B cell (primary cell): Measurements from ENCODE around the gene MTX1. TPM values are rescaled to one million over a fixed set of nuclear protein-coding genes. Genes with fewer than 3 reads are reported as not detected.

ENCODE experiments used
- ATAC-seq: fragments of 200-7000 bp; cut with Tn5 transposase; one replicate; pipeline ENCODE4 v1.10.0; 2021; ENCODE audit warnings: low read depth, mild to moderate bottlenecking, moderate number of reproducible peaks, moderate library complexity
- CTCF ChIA-PET: fragments of 350-600 bp; sonication (Branson Sonifier 250); formaldehyde crosslinking; loops from one replicate; lab custom pipeline; 2021; ENCODE audit warnings: antibody characterized with exemption, inconsistent platforms; lab: Charles Lee
- POLR2A ChIA-PET: fragments of 350-600 bp; sonication (Branson Sonifier 250); formaldehyde crosslinking; loops from one replicate; lab custom pipeline; 2021; ENCODE audit warnings: antibody characterized with exemption; lab: Charles Lee
- DNase-seq: peaks from one replicate; pipeline ENCODE4 v3.0.0; 2013
- H2AFZ ChIP-seq: 2 replicates; pipeline ENCODE4 v1.6.1; 2012; ENCODE audit warnings: mild to moderate bottlenecking, low read depth, low read length; ENCODE audit not compliant: insufficient read depth, poor library complexity, severe bottlenecking
- H3K27ac ChIP-seq, 2 donors: 1 replicate in 1 of 2; 2 replicates in 1 of 2; pipeline ENCODE4 v1.5.1; 2012 to 2013; ENCODE audit warnings: low read length in 2 of 2, mild to moderate bottlenecking in 2 of 2, moderate library complexity in 1 of 2
- H3K27me3 ChIP-seq, 4 experiments: fragments of 200-600 bp in 1 of 4; sonication (generic) in 1 of 4; replicated peaks in 1 of 4; 1 replicate in 2 of 4; 2 replicates in 2 of 4; pipeline versions ENCODE4 v1.6.1 to v1.7.0; 2013 to 2016; ENCODE audit warnings: low read length in 3 of 4, mild to moderate bottlenecking in 2 of 4, mixed read lengths in 1 of 4, moderate library complexity in 1 of 4; ENCODE audit not compliant: insufficient read depth in 4 of 4, control insufficient read depth in 3 of 4; ENCODE audit errors: control extremely low read depth in 1 of 4
- H3K36me3 ChIP-seq, 2 experiments: replicated peaks in 1 of 2; 1 replicate in 1 of 2; 2 replicates in 1 of 2; pipeline versions ENCODE4 v1.6.1 to v1.7.1; 2013; ENCODE audit warnings: low read length in 1 of 2; ENCODE audit not compliant: insufficient read depth in 2 of 2, control insufficient read depth in 1 of 2; ENCODE audit errors: control extremely low read depth in 1 of 2, extremely low read depth in 1 of 2
- H3K4me1 ChIP-seq, 2 donors: fragments of 200-600 bp in 1 of 2; sonication (generic) in 1 of 2; 1 replicate in 1 of 2; 2 replicates in 1 of 2; pipeline versions ENCODE4 v1.5.1 to v1.6.1; 2013 to 2017; ENCODE audit warnings: low read length in 2 of 2; ENCODE audit not compliant: control insufficient read depth in 2 of 2, insufficient read depth in 2 of 2
- H3K4me2 ChIP-seq: replicated peaks from 2 replicates; pipeline ENCODE3; 2012; ENCODE audit warnings: mild to moderate bottlenecking, low read depth, low read length; ENCODE audit not compliant: poor library complexity, severe bottlenecking
- H3K4me3 ChIP-seq, 5 experiments: fragments of 200-600 bp in 1 of 5; sonication (generic) in 1 of 5; 1 replicate in 3 of 5; 2 replicates in 2 of 5; pipeline versions ENCODE4 v1.5.1 to v1.7.0; 2011 to 2016; ENCODE audit warnings: low read length in 4 of 5, mild to moderate bottlenecking in 4 of 5, low read depth in 2 of 5, control low read depth in 1 of 5, moderate library complexity in 1 of 5; ENCODE audit not compliant: insufficient read depth in 1 of 5; ENCODE audit errors: control extremely low read depth in 1 of 5, extremely low read depth in 1 of 5
- H3K79me2 ChIP-seq: fragments of 200-600 bp; sonication (generic); one replicate; pipeline ENCODE4 v1.6.0; 2016; ENCODE audit warnings: low read length; ENCODE audit not compliant: control insufficient read depth, insufficient read depth
- H3K9ac ChIP-seq: fragments of 200-600 bp; sonication (generic); 2 replicates; pipeline ENCODE4 v1.6.1; 2017; ENCODE audit warnings: mild to moderate bottlenecking, low read length, moderate library complexity
- H3K9me3 ChIP-seq, 3 donors: one replicate each; pipeline versions ENCODE4 v1.6.1 to v1.7.1; 2013; ENCODE audit warnings: low read length in 2 of 3; ENCODE audit not compliant: control insufficient read depth in 2 of 3, insufficient read depth in 1 of 3; ENCODE audit errors: control extremely low read depth in 1 of 3
- H4K20me1 ChIP-seq: 2 replicates; pipeline ENCODE4 v1.6.0; 2012; ENCODE audit warnings: mild to moderate bottlenecking, low read length; ENCODE audit not compliant: insufficient read depth, control insufficient read depth, poor library complexity, severe bottlenecking
- H3K27ac Mint-ChIP-seq: one replicate; pipeline ENCODE4 v1.8.0; 2021; ENCODE audit warnings: mixed read lengths
- H3K27me3 Mint-ChIP-seq: one replicate; pipeline ENCODE4 v1.8.0; 2021; ENCODE audit warnings: mixed read lengths
- H3K4me1 Mint-ChIP-seq: one replicate; pipeline ENCODE4 v1.8.0; 2021; ENCODE audit warnings: mixed read lengths
- H3K4me3 Mint-ChIP-seq: one replicate; pipeline ENCODE4 v1.8.0; 2021; ENCODE audit warnings: mixed read lengths
- H3K9me3 Mint-ChIP-seq: one replicate; pipeline ENCODE4 v1.8.0; 2022; ENCODE audit warnings: mixed read lengths; ENCODE audit not compliant: insufficient read depth
- EZH2 ChIP-seq: IDR thresholded peaks from 2 replicates; pipeline ENCODE4 v1.6.1; 2012; ENCODE audit warnings: borderline replicate concordance, low read depth, mild to moderate bottlenecking, moderate library complexity, low read length; ENCODE audit not compliant: insufficient read depth, poor library complexity, severe bottlenecking
- WGBS: methylation state at CpG from one replicate; pipeline ENCODE4 v1.1.5; 2013; ENCODE audit warnings: missing lambda C conversion rate; ENCODE audit not compliant: insufficient coverage; 5-methylcytosine and 5-hydroxymethylcytosine counted together
- intact Hi-C: fragments of 100-400 bp; cut with micrococcal nuclease; formaldehyde crosslinking; loops from one replicate; pipeline ENCODE4 v1.10.0; 2022
- polyA plus RNA-seq: library from polyadenylated mRNA; depleted of rRNA; stranded (reverse); fragments of >200 nt; gene quantifications from 2 replicates; pipeline ENCODE4 v1.2.3, GENCODE V29; 2012
- total RNA-seq, 2 donors: library from RNA; stranded (reverse); fragments of 120-200 nt in 1 of 2; gene quantifications; 1 replicate in 1 of 2; 2 replicates in 1 of 2; pipeline versions ENCODE4 v1.2.3 to v1.2.4, GENCODE V29; 2013 to 2022
- TF ChIP-seq, protein P1 (sequence below): fragments of 200-600 bp; IDR thresholded peaks from one replicate; pipeline ENCODE4 v1.8.0; 2022; ENCODE audit warnings: antibody characterized with exemption, mild to moderate bottlenecking

MTX1 gene
- total and polyA plus RNA-seq, 2 donors (not counting 1 experiment from before 2014, with no cell fraction given): 19.0 to 40.4 TPM

DNA sequence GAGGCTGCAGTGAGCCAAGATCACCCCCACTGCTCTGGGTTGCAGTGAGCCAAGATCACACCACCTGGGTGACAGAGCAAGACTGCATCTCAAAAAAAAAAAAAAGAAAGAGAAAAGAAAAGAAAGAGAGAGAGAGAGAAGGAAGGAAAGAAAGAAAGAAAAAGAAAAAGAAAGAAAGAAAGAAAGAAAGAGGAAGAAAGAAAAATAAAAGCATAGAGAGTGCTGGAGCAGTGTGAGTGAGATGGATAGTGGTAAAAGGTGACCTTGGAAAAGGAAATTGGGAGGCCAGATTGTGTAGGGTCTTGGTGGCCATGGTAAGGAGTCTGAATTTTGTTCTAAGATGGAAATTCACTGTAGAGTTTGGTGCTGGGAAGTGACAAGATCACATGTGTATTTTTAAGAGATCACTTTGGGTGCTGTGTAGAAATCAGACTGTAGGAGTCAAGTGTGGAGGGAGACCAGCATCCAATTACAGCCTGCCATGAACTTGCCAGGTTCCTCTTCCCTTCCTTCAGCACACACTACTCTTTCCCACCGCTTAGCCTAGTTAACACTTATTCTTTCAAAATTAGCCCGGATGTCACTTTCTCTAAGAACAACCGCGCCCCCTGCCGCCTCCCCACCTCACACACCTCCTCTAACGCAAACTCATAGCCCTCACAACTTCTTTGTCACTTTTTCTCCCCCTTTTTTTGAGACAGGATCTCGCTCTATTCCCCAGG is 17.9 kb downstream of the MTX1 start:
- peak overlapping the region; percentile 70 for H3K27ac ChIP-seq
- no peak for TF ChIP-seq EZH2
- TF ChIP-seq, protein P1, sequence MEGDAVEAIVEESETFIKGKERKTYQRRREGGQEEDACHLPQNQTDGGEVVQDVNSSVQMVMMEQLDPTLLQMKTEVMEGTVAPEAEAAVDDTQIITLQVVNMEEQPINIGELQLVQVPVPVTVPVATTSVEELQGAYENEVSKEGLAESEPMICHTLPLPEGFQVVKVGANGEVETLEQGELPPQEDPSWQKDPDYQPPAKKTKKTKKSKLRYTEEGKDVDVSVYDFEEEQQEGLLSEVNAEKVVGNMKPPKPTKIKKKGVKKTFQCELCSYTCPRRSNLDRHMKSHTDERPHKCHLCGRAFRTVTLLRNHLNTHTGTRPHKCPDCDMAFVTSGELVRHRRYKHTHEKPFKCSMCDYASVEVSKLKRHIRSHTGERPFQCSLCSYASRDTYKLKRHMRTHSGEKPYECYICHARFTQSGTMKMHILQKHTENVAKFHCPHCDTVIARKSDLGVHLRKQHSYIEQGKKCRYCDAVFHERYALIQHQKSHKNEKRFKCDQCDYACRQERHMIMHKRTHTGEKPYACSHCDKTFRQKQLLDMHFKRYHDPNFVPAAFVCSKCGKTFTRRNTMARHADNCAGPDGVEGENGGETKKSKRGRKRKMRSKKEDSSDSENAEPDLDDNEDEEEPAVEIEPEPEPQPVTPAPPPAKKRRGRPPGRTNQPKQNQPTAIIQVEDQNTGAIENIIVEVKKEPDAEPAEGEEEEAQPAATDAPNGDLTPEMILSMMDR: peak; percentile 85
- ChIA-PET CTCF (interaction anchor here (0.8 to 6.9 kb wide), 18 partner anchors 15 to 382 kb away, joined by 3 to 189 read pairs (median 6); partner anchors contain the start of genes CLK2, KRTCAP2, MTX1 and THBS3), POLR2A (interaction anchor here (0.7 to 5.9 kb wide), 5 partner anchors 15 to 334 kb away, joined by 4 to 47 read pairs (median 5); partner anchors contain the start of genes MTX1, THBS3 and TRIM46)
- WGBS: 0% methylated on average over 6 of the region's 7 CpGs
- H3K27me3 Mint-ChIP-seq: no peaks in the 10 kb centered on the region
- peak overlapping the region; percentile 94 for H3K4me2 ChIP-seq
- H3K27me3 ChIP-seq: no peaks in the 10 kb centered on the region
- peaks cover 4% of the 10 kb centered on the region for H3K79me2 ChIP-seq
- peak overlapping the region; percentile 81 for H2AFZ ChIP-seq
- H3K36me3 ChIP-seq: no peaks in the 10 kb centered on the region
- H3K27ac Mint-ChIP-seq: peak overlapping the region; percentile 91
- intact Hi-C loops: loop anchor here (1.0 to 5.0 kb wide), 4 partner anchors 19 to 142 kb away; partner anchors contain the start of gene THBS3
- H4K20me1 ChIP-seq: no peaks in the 10 kb centered on the region
- peak overlapping the region; percentile 61 to 93 (median 68) for H3K4me3 ChIP-seq
- H3K9ac ChIP-seq: peak overlapping the region; percentile 73
- no peaks in the 10 kb centered on the region for H3K9me3 ChIP-seq
- H3K4me1 Mint-ChIP-seq: peaks cover 46% of the 10 kb centered on the region
- DNase-seq: peak; percentile 89
- H3K4me3 Mint-ChIP-seq: peak overlapping the region; percentile 85
- no peaks in the 10 kb centered on the region for H3K9me3 Mint-ChIP-seq
- peaks cover 46 to 61% of the 10 kb centered on the region in 2 donors for H3K4me1 ChIP-seq
- ATAC-seq: peak; percentile 25
